HEK293 (cell line): ENCODE measurements around the gene GPHN.

Source experiments
- ZNF23 ChIP-seq: fragments of 450-650 bp; formaldehyde crosslinking; IDR thresholded peaks from 2 replicates; pipeline ENCODE4 v1.5.1; 2016; ENCODE audit warnings: missing biosample characterization, missing genetic modification characterization, borderline replicate concordance
- TF ChIP-seq, protein P1 (sequence below): fragments of 450-650 bp; formaldehyde crosslinking; IDR thresholded peaks from 2 replicates; pipeline ENCODE4 v1.5.1; 2016; ENCODE audit warnings: missing biosample characterization, missing genetic modification characterization
- TF ChIP-seq, protein P2 (sequence below): fragments of 450-650 bp; IDR thresholded peaks from 2 replicates; pipeline ENCODE4 v1.5.1; 2018; ENCODE audit warnings: missing biosample characterization, missing genetic modification characterization

DNA sequence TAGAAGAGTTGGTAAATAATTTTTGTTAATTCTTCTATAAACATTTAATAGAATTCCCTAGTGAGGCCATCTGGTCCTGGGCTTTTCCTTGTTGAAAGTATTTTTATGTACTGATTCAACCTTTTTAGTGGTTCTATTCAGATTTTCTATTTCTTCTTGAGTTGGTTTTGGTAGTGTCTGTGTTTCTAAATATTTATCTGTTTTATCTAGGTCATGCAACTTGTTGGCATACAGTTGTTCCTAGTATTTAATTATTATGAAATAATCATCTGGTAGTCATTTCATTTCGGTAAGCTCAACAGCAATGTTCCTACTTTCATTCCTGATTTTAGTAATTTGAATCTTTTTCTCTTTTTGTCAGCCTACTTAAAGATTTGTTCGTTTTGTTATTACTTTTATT lies 447.2 kb downstream of the GPHN start:
- TF ChIP-seq, protein P1, sequence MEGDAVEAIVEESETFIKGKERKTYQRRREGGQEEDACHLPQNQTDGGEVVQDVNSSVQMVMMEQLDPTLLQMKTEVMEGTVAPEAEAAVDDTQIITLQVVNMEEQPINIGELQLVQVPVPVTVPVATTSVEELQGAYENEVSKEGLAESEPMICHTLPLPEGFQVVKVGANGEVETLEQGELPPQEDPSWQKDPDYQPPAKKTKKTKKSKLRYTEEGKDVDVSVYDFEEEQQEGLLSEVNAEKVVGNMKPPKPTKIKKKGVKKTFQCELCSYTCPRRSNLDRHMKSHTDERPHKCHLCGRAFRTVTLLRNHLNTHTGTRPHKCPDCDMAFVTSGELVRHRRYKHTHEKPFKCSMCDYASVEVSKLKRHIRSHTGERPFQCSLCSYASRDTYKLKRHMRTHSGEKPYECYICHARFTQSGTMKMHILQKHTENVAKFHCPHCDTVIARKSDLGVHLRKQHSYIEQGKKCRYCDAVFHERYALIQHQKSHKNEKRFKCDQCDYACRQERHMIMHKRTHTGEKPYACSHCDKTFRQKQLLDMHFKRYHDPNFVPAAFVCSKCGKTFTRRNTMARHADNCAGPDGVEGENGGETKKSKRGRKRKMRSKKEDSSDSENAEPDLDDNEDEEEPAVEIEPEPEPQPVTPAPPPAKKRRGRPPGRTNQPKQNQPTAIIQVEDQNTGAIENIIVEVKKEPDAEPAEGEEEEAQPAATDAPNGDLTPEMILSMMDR: no peak
- TF ChIP-seq, protein P2, sequence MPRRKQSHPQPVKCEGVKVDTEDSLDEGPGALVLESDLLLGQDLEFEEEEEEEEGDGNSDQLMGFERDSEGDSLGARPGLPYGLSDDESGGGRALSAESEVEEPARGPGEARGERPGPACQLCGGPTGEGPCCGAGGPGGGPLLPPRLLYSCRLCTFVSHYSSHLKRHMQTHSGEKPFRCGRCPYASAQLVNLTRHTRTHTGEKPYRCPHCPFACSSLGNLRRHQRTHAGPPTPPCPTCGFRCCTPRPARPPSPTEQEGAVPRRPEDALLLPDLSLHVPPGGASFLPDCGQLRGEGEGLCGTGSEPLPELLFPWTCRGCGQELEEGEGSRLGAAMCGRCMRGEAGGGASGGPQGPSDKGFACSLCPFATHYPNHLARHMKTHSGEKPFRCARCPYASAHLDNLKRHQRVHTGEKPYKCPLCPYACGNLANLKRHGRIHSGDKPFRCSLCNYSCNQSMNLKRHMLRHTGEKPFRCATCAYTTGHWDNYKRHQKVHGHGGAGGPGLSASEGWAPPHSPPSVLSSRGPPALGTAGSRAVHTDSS (tag by site-specific recombination): no peak
- no peak for TF ChIP-seq ZNF23 (tag by site-specific recombination)
